ENCODE measurements around the gene USP20.

Gene USP20

GRCh38 chr9:129823935-129824601 lies 11.2 kb upstream of the USP20 start, which contains the start of gene TOR1A:
TSS of gene TOR1A (minus strand) at chr9:129824136. CDS start at chr9:129824085, 51 bp downstream.
- peak; percentile 94 for DNase-seq

- DNase-seq, result no peak
Measured at GRCh38 chr9:129826344-129826743, 8.9 kb upstream of the USP20 start.

- DNase-seq, result no peak
Measured at GRCh38 chr9:129826759-129827158, 8.5 kb upstream of the USP20 start.

GRCh38 chr9:129828051-129828450 lies 7.2 kb upstream of the USP20 start:
- no peak for DNase-seq

GRCh38 chr9:129828969-129829368 lies 6.3 kb upstream of the USP20 start:
- no peak for DNase-seq

GRCh38 chr9:129832982-129833381 lies 2.3 kb upstream of the USP20 start:
- DNase-seq, result no peak

GRCh38 chr9:129834489-129835127 lies 650 bp upstream of the USP20 start:
- DNase-seq, result peak; percentile 35

GRCh38 chr9:129835860-129836223 lies 584 bp downstream of the USP20 start:
- DNase-seq, result no peak

- DNase-seq, result no peak
Measured at GRCh38 chr9:129836311-129837007, 1.2 kb downstream of the USP20 start.

GRCh38 chr9:129838707-129839259 lies 3.5 kb downstream of the USP20 start:
- DNase-seq, result peak; percentile 79

- DNase-seq, result peak; percentile 8
Measured at GRCh38 chr9:129839324-129840023, 4.2 kb downstream of the USP20 start.

GRCh38 chr9:129840034-129840433 lies 4.8 kb downstream of the USP20 start:
- DNase-seq, result no peak

- no peak for DNase-seq
Measured at GRCh38 chr9:129841071-129841470, 5.8 kb downstream of the USP20 start.

GRCh38 chr9:129845373-129845772 lies 10.1 kb downstream of the USP20 start:
- no peak for DNase-seq

- DNase-seq, result no peak
Measured at GRCh38 chr9:129848712-129849441, 13.6 kb downstream of the USP20 start.

- no peak for DNase-seq
Measured at GRCh38 chr9:129849901-129850300, 14.6 kb downstream of the USP20 start.

GRCh38 chr9:129850821-129851550 lies 15.7 kb downstream of the USP20 start:
- DNase-seq, result no peak

GRCh38 chr9:129851821-129852220 lies 16.6 kb downstream of the USP20 start:
- no peak for DNase-seq

- DNase-seq, result no peak
Measured at GRCh38 chr9:129852579-129852978, 17.3 kb downstream of the USP20 start.

- no peak for DNase-seq
Measured at GRCh38 chr9:129853614-129854013, 18.4 kb downstream of the USP20 start.

- DNase-seq, result no peak
Measured at GRCh38 chr9:129854588-129855110, 19.4 kb downstream of the USP20 start.

All from inflammatory macrophage treated with lipopolysaccharide for 4 hours (primary cell).